K562 (cell line): ENCODE data around the gene VSIG10L. TPM values are rescaled to one million over a fixed set of nuclear protein-coding genes. Genes with fewer than 3 reads are reported as not detected.

Source experiments
- CBFB ChIP-seq: sonication (generic); formaldehyde crosslinking; IDR thresholded peaks from 2 replicates; pipeline ENCODE4 v1.4.0; 2020; ENCODE audit warnings: mild to moderate bottlenecking, missing genetic modification reagents
- EP300 ChIP-seq: IDR thresholded peaks from 2 replicates; pipeline ENCODE4 v1.6.1; 2012; ENCODE audit warnings: low read length, improper control_type of control experiment
- HDAC8 ChIP-seq: fragments of 450-650 bp; IDR thresholded peaks from 2 replicates; pipeline ENCODE4 v1.6.1; 2016; ENCODE audit warnings: mild to moderate bottlenecking, missing genetic modification characterization, moderate library complexity, missing compliant biosample characterization
- HMGN3 ChIP-seq: IDR thresholded peaks from 2 replicates; pipeline ENCODE4 v1.6.1; 2011; ENCODE audit warnings: borderline replicate concordance, low read depth, mild to moderate bottlenecking, mixed read lengths, low read length; ENCODE audit not compliant: insufficient read length; ENCODE audit errors: extremely low read depth
- KDM1A ChIP-seq, 2 experiments: fragments of 450-650 bp; IDR thresholded peaks; 2 replicates each; pipeline ENCODE4 v1.6.1; 2016; ENCODE audit warnings: mild to moderate bottlenecking in 2 of 2
- NCOR1 ChIP-seq: fragments of 450-650 bp; IDR thresholded peaks from 2 replicates; pipeline ENCODE4 v1.6.1; 2016; ENCODE audit warnings: mild to moderate bottlenecking, moderate library complexity
- RBM15 ChIP-seq: fragments of 200-400 bp; formaldehyde crosslinking; IDR thresholded peaks from 2 replicates; pipeline ENCODE4 v1.6.1; 2018; ENCODE audit warnings: mild to moderate bottlenecking, low read length, moderate library complexity; ENCODE audit not compliant: insufficient read depth
- RBM25 ChIP-seq: fragments of 200-400 bp; formaldehyde crosslinking; IDR thresholded peaks from 2 replicates; pipeline ENCODE4 v1.6.1; 2018; ENCODE audit warnings: low read length, low read depth, moderate library complexity; ENCODE audit not compliant: severe bottlenecking
- RBM34 ChIP-seq: fragments of 200-400 bp; formaldehyde crosslinking; IDR thresholded peaks from 2 replicates; pipeline ENCODE4 v1.6.1; 2018; ENCODE audit warnings: low read length, borderline replicate concordance; ENCODE audit not compliant: insufficient read depth
- SLC30A9 ChIP-seq: fragments of 250-450 bp; sonication (Bioruptor Pico); IDR thresholded peaks from 2 replicates; pipeline ENCODE4 v1.8.0; 2022; ENCODE audit warnings: mild to moderate bottlenecking, moderate library complexity
- SRSF1 ChIP-seq: fragments of 200-400 bp; formaldehyde crosslinking; IDR thresholded peaks from 2 replicates; pipeline ENCODE4 v1.6.1; 2017; ENCODE audit warnings: mild to moderate bottlenecking, low read depth, low read length, moderate library complexity
- TBL1XR1 ChIP-seq, 2 experiments: IDR thresholded peaks; 2 replicates each; pipeline ENCODE4 v1.6.1; 2012; ENCODE audit warnings: improper control_type of control experiment in 2 of 2, low read length in 2 of 2, mild to moderate bottlenecking in 1 of 2
- TCF7 ChIP-seq: sonication (generic); IDR thresholded peaks from 2 replicates; pipeline ENCODE4 v1.6.1; 2016; ENCODE audit warnings: antibody characterized with exemption, borderline replicate concordance
- YY1 ChIP-seq, 3 experiments: IDR thresholded peaks; 2 replicates each; pipeline ENCODE4 v1.6.1; 2011; ENCODE audit warnings: low read length in 2 of 3, mild to moderate bottlenecking in 2 of 3, moderate library complexity in 2 of 3, borderline replicate concordance in 1 of 3, control low read depth in 1 of 3, low read depth in 1 of 3; ENCODE audit not compliant: insufficient read depth in 3 of 3, insufficient replicate concordance in 2 of 3, control insufficient read depth in 1 of 3, insufficient read length in 1 of 3; ENCODE audit errors: extremely low read depth in 1 of 3
- ZC3H11A ChIP-seq: IDR thresholded peaks from 2 replicates; pipeline ENCODE4 v1.6.1; 2012; ENCODE audit warnings: low read depth, low read length, improper control_type of control experiment
- ZFP1 ChIP-seq: fragments of 450-650 bp; formaldehyde crosslinking; IDR thresholded peaks from 2 replicates; pipeline ENCODE4 v1.4.0; 2020; ENCODE audit warnings: mild to moderate bottlenecking, mixed read lengths
- ZFX ChIP-seq: sonication (generic); formaldehyde crosslinking; IDR thresholded peaks from 2 replicates; pipeline ENCODE4 v1.8.0; 2022; ENCODE audit warnings: mild to moderate bottlenecking, missing genetic modification reagents, moderate library complexity
- ZNF184 ChIP-seq: sonication (generic); formaldehyde crosslinking; IDR thresholded peaks from 2 replicates; pipeline ENCODE4 v1.5.0; 2020; ENCODE audit warnings: missing genetic modification reagents
- ZNF354B ChIP-seq: fragments of 250-450 bp; sonication (Bioruptor Pico); IDR thresholded peaks from 2 replicates; pipeline ENCODE4 v1.4.0; 2020
- ZNF408 ChIP-seq: fragments of 250-450 bp; sonication (Bioruptor Pico); IDR thresholded peaks from 2 replicates; pipeline ENCODE4 v1.4.0; 2020; ENCODE audit warnings: low read depth, mild to moderate bottlenecking, moderate library complexity
- ZNF445 ChIP-seq: fragments of 250-450 bp; sonication (Bioruptor Pico); IDR thresholded peaks from 2 replicates; pipeline ENCODE4 v1.4.0; 2020; ENCODE audit warnings: low read depth, mild to moderate bottlenecking, moderate library complexity
- ZSCAN32 ChIP-seq: fragments of 450-650 bp; formaldehyde crosslinking; IDR thresholded peaks from 2 replicates; pipeline ENCODE4 v1.4.0; 2020; ENCODE audit warnings: mild to moderate bottlenecking, moderate library complexity
- polyA plus RNA-seq, 8 experiments: library from polyadenylated mRNA; depleted of rRNA in 4 of 8; stranded (reverse) in 5 of 8; unstranded in 3 of 8; fragments of >200 nt; fragmentation: Nextera tagmentation in 2 of 8; fragmentation: Illumina TruSeq in 1 of 8; extraction: Ambion mirVana in 2 of 8; extraction: Trizol in 1 of 8; gene quantifications; 2 replicates each; pipeline versions ENCODE4 v1.2.1 to v1.2.3, GENCODE V29; 2011 to 2014; ENCODE audit warnings: inconsistent platforms in 1 of 8, missing spikeins in 1 of 8
- total RNA-seq, 7 experiments: library from RNA; depleted of rRNA in 6 of 7; stranded (reverse); fragments of >200 nt in 6 of 7; fragmentation: Illumina TruSeq in 2 of 7; extraction: Trizol in 2 of 7; gene quantifications; 2 replicates each; pipeline versions ENCODE4 v1.2.1 to v1.2.3, GENCODE V29; 2011 to 2021; ENCODE audit warnings: low replicate concordance in 1 of 7
- TF ChIP-seq, protein P1 (sequence below): fragments of 250-450 bp; sonication (Bioruptor Pico); IDR thresholded peaks from 2 replicates; pipeline ENCODE4 v1.9.0; 2021; ENCODE audit warnings: mild to moderate bottlenecking, inconsistent platforms
- TF ChIP-seq, protein P2 (sequence below), 2 experiments: fragments of 450-650 bp; conservative IDR thresholded peaks; 2 replicates each; pipeline ENCODE4 v1.6.1; 2017; ENCODE audit warnings: mild to moderate bottlenecking in 2 of 2, moderate library complexity in 2 of 2

VSIG10L gene
- total and polyA plus RNA-seq, 9 of the 15 experiments (the other 6 are each of a cell fraction or from before 2014, with no cell fraction given): 1.1 to 7.6 (median 2.2) TPM

DNA sequence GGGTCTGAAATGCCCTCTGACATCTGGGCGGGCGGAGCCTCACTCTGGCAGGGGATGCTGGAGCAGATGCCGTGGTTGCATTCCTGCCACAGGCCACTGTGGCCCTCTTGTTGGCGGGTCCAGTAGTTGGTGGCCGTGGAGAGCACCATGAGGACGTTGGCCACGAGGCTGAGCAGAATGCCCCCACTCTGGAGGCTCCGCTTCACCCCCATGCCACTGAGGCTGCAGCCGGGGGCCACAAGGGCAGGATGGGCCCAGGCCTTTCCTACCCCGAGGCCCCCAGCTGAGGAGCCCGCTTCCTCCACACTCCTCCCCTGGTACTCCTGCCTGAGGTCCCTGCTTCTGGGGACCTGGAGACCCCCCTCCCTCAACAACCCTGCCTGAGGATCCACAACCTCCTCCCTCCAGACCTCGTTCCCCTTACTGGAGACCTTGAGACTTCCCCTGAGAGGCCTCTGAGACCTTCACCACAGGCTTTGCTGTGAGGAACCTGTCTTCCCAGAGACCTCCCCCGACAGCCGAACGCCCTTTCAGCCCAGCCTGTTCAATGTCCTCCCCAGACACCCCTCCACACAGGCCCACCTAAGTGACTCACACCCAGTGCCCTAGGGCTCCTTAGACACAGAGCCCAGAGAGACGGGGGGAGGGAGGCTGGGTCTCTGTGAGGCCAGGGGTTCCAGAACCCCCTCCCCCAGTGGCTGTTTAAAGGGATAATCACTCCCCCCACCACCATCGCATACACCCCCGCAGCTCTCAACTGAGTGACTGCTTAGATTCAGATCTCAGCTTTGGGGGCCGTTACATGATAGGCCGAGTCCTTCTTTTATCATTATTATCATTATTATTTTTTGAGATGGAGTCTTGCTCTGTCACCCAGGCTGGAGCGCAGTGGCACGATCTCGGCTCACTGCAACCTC, 26.7 kb upstream of the VSIG10L start, which contains the start of gene CLDND2 (continued):
- TF ChIP-seq ZFX (peak; percentile 46; the same call in 1 of the 2 replicates), ZFP1 (CRISPR knock-in tag) (no peak), NCOR1 (no peak), RBM25 (no peak), ZSCAN32 (CRISPR knock-in tag) (no peak), RBM15 (no peak), TBL1XR1 (IDR thresholded peaks at IDR 0.05; ENCODE audit: low read length in 2 of 2) (no peak), ZC3H11A (no peak), ZNF354B (CRISPR knock-in tag) (no peak), CBFB (CRISPR knock-in tag) (no peak), ZNF445 (CRISPR knock-in tag) (no peak), RBM34 (no peak), HDAC8 (no peak), TCF7 (no peak), KDM1A (IDR thresholded peaks at IDR 0.05) (no peak; a peak in 1 of 4 replicates), SLC30A9 (CRISPR knock-in tag) (no peak), YY1 (IDR thresholded peaks at IDR 0.05; ENCODE audit: borderline replicate concordance in 1 of 3, control insufficient read depth in 1 of 3, extremely low read depth in 1 of 3, insufficient read depth in 3 of 3, insufficient read length in 1 of 3, insufficient replicate concordance in 2 of 3, low read depth in 1 of 3, low read length in 2 of 3) (no peak), HMGN3 (no peak), ZNF408 (CRISPR knock-in tag) (no peak), SRSF1 (no peak), EP300 (no peak), ZNF184 (no peak)
- TF ChIP-seq, protein P1, sequence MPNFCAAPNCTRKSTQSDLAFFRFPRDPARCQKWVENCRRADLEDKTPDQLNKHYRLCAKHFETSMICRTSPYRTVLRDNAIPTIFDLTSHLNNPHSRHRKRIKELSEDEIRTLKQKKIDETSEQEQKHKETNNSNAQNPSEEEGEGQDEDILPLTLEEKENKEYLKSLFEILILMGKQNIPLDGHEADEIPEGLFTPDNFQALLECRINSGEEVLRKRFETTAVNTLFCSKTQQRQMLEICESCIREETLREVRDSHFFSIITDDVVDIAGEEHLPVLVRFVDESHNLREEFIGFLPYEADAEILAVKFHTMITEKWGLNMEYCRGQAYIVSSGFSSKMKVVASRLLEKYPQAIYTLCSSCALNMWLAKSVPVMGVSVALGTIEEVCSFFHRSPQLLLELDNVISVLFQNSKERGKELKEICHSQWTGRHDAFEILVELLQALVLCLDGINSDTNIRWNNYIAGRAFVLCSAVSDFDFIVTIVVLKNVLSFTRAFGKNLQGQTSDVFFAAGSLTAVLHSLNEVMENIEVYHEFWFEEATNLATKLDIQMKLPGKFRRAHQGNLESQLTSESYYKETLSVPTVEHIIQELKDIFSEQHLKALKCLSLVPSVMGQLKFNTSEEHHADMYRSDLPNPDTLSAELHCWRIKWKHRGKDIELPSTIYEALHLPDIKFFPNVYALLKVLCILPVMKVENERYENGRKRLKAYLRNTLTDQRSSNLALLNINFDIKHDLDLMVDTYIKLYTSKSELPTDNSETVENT (CRISPR knock-in tag): 0 out of 2 replicates have a peak, but pooled peaks have one; percentile 27
- TF ChIP-seq, protein P2, sequence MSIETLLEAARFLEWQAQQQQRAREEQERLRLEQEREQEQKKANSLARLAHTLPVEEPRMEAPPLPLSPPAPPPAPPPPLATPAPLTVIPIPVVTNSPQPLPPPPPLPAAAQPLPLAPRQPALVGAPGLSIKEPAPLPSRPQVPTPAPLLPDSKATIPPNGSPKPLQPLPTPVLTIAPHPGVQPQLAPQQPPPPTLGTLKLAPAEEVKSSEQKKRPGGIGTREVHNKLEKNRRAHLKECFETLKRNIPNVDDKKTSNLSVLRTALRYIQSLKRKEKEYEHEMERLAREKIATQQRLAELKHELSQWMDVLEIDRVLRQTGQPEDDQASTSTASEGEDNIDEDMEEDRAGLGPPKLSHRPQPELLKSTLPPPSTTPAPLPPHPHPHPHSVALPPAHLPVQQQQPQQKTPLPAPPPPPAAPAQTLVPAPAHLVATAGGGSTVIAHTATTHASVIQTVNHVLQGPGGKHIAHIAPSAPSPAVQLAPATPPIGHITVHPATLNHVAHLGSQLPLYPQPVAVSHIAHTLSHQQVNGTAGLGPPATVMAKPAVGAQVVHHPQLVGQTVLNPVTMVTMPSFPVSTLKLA (conservative IDR thresholded peaks at IDR 0.05): no peak
